Measurements from ENCODE around the gene TCOF1.

Gene TCOF1

DNA sequence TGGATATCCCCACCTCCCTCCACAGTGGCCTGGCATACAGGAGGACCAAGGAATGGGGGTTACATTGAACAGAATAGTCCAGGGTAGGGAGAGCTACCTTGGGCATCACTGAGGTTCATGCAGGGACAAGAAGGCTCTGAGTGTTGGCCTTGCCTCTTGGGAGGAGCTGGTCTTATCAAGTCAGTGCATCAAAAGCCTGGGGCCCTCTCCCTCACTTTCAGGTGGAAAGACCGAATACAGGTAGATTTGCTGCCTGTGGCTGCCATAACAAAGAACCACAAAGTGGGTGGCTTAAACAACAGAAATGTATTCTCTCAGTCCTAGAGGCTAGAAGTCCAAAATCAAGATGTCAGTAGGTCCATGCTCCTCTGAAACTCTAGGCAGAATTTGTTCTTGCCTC is 36.3 kb upstream of the TCOF1 start:
- TF ChIP-seq CTCF (IDR thresholded peaks at IDR 0.05): no peak

DNA sequence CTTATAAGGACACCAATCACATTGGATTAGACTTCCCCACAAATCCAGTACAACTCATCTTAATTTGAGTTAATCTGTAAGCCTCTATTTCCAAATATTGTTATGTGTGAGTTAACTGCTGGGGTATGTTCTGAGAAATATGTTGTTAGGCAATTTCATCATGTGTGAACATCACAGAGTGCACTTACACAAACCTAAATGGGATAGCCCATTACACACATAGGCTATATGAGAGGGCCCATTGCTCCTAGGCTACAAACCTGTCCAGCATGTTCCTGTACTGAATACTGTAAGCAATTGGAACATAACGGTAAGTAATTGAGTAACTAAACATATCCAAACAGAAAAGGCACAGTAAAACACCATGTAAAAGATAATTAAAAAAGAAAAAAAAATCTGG is 35.7 kb upstream of the TCOF1 start:
- no peak for TF ChIP-seq CTCF (IDR thresholded peaks at IDR 0.05)

DNA sequence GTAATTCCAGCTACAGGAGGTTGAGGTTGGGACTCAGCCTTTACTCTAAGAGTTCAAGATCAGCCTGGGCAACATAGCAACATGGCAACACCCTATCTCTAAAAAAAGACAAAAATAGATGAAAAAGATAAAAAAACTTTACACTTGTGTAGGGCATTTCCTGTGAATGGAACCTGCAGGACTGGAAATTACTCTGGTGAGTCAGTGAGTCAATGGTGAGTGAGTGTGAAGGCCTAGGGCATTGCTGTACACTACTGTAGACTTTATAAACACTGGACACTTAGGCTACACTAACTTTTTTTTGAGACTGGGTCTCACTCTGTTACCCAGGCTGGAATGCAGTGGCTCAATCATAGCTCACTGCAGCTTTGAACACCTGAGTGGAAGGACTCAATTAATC is 35.3 kb upstream of the TCOF1 start:
- TF ChIP-seq CTCF (IDR thresholded peaks at IDR 0.05): no peak

GRCh38 chr5:150323092-150323491 is 34.4 kb upstream of the TCOF1 start:
- no peak for TF ChIP-seq CTCF (IDR thresholded peaks at IDR 0.05)

DNA sequence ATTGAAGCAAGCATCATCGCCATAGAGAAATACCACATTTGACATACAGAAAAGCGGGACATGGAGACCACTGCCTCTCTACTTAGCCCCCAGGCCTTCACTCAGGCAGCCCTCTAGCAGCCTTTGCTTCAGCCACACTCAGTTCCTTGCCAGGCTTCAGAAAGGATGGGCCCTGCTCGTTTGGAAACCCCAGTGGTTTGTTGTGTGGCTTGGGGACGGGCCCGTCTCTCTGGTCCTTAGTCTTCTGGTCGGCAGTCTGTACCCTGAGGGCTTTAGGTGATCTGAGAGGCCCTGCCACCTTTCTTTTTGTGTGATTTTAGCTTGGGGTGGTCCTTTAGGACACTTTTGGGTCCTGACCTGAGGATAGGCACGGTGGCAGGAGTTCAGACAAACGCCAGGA is 33.7 kb upstream of the TCOF1 start:
- TF ChIP-seq CTCF (IDR thresholded peaks at IDR 0.05): no peak

DNA sequence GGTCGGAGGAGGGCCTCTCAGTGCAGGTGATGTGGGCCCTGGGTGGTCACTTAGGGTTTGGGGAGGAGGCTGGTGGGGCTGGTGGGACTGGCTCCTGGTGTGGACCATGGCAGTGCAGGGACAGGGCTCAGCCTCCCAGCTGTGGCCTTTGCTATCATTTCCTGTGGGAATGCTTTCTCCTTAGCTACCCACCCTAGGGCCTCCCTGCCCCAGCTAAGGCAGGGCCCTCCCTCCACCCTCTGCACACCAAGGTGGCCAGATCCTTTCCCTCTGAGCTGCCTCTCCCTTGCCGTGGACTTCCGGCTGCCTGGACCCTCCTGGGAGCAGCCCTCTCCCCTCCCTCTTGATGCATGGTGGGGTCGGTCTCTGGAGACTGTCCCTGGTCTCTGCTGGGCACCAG is 32.1 kb upstream of the TCOF1 start:
- no peak for TF ChIP-seq CTCF (IDR thresholded peaks at IDR 0.05)

- no peak for TF ChIP-seq CTCF (IDR thresholded peaks at IDR 0.05)
These were observed 30.8 kb upstream of the TCOF1 start for GRCh38 chr5:150326707-150327106.

GRCh38 chr5:150327139-150327538 is 30.4 kb upstream of the TCOF1 start:
- TF ChIP-seq CTCF (IDR thresholded peaks at IDR 0.05): no peak
